ENCODE measurements around the gene TRIOBP. TPM values are rescaled to one million over a fixed set of nuclear protein-coding genes. Genes with fewer than 3 reads are reported as not detected.

Gene TRIOBP
- total and polyA plus RNA-seq, 9 donors = 36.4 to 61.5 (median 52.4) TPM

DNA sequence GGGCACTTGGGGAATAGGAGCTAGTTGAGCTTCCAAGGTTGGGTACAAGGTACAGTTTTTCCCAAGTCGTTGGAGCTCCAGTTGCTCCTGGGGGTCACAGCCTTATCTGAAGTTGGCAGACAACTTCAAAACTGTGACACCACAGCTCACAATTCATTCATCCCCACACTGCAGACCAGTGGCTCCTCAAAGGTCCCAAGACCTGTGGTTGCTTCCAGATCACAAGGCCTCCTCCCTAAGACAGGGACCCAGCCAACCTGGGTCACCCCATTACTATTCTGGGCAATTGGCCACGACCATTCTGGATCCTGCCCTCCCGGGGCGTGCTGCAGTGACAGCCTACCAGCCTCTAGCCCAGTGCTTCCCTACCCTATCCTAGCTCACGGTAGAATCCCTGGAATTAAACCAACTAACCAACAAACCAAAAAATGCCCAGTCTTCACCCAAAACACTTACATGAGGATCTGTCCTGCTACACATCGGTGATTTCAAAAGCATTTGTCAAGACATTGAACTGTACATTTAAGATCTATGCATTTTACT is 39.2 kb upstream of the TRIOBP start:
- no peaks in the 10 kb centered on the region for H3K27me3 ChIP-seq (ENCODE audit: control insufficient read depth, insufficient read depth, low read length)
- DNase-seq = no peak
- H3K36me3 ChIP-seq (ENCODE audit: control insufficient read depth, insufficient read depth, low read length) = peaks cover 6% of the 10 kb centered on the region
- peaks cover 48% of the 10 kb centered on the region for H3K4me1 ChIP-seq (ENCODE audit: control insufficient read depth, insufficient read depth, low read length)
- H3K9me3 ChIP-seq (replicated peaks; ENCODE audit: control insufficient read depth, low read depth, low read length) = no peaks in the 10 kb centered on the region
- H3K4me3 ChIP-seq (ENCODE audit: low read length) = peak overlapping the region; percentile 64
- H3K27ac ChIP-seq (ENCODE audit: low read length) = peak overlapping the region; percentile 97
- 0% methylated on average over 1 of the region's 6 CpGs for WGBS (ENCODE audit: insufficient coverage)

DNA sequence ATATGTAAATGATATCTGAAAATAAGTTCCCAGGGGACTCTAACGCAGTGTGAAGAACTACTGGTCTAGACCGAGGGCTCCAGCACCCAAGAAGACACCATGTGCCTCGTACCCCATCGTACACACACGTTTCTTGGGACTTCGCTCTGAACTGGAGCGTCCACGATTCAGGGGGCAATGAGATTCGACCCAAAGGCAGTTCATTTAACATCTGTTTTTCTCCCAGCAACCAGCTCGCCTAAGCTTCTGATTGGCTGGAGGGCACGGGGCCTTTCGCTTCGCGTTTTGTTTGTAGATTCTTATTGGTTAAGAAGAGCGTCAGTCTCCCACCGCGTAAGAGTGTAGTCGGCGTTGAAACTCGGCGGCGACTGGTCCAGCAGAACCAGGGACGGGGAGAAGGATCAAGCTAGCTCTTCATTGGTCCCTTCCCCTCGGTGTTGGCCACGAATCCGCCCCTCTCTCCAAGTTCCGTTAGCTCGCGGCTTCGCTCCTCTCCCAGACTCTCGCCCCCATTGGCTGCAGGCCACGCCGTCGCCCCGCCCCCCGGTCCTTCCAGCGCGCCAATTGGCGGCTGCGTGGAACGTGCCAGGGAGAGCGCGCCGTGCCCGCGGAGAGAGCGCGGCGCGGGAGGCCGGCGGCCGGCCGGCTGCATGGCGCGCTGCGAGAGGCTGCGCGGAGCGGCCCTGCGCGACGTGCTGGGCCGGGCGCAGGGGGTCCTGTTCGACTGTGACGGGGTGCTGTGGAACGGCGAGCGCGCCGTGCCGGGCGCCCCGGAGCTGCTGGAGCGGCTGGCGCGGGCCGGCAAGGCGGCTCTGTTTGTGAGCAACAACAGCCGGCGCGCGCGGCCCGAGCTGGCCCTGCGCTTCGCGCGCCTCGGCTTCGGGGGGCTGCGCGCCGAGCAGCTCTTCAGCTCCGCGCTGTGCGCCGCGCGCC is 38.4 kb upstream of the TRIOBP start, which contains the start of gene PDXP:
PDXP (plus strand) TSS at position 591 of the 933 bp plus-strand sequence; CDS start at position 651, 60 bp downstream.
- Histone ChIP-seq H3K4me3 (ENCODE audit: low read length) (peak within 1 kb of the TSS; percentile 64), H3K36me3 (ENCODE audit: control insufficient read depth, insufficient read depth, low read length) (peaks cover 2% of the 10 kb centered on the region), H3K9me3 (replicated peaks; ENCODE audit: control insufficient read depth, low read depth, low read length) (no peaks in the 10 kb centered on the region), H3K4me1 (ENCODE audit: control insufficient read depth, insufficient read depth, low read length) (peaks cover 51% of the 10 kb centered on the region), H3K27me3 (ENCODE audit: control insufficient read depth, insufficient read depth, low read length) (no peaks in the 10 kb centered on the region), H3K27ac (ENCODE audit: low read length) (peak within 1 kb of the TSS; percentile 97)
- peak; percentile 100 for DNase-seq
- WGBS (ENCODE audit: insufficient coverage) = under 1% methylated on average over 99 of the region's 101 CpGs

GRCh38 chr22:37659066-37659896 is 37.6 kb upstream of the TRIOBP start:
- Histone ChIP-seq H3K4me1 (ENCODE audit: control insufficient read depth, insufficient read depth, low read length) (peaks cover 57% of the 10 kb centered on the region), H3K36me3 (ENCODE audit: control insufficient read depth, insufficient read depth, low read length) (peaks cover 2% of the 10 kb centered on the region), H3K4me3 (ENCODE audit: low read length) (peak overlapping the region; percentile 64), H3K9me3 (replicated peaks; ENCODE audit: control insufficient read depth, low read depth, low read length) (no peaks in the 10 kb centered on the region), H3K27ac (ENCODE audit: low read length) (no peak overlapping the region), H3K27me3 (ENCODE audit: control insufficient read depth, insufficient read depth, low read length) (no peaks in the 10 kb centered on the region)
- no peak for DNase-seq
- 2% methylated on average over 61 of the region's 68 CpGs for WGBS (ENCODE audit: insufficient coverage)

- Histone ChIP-seq H3K27ac (ENCODE audit: low read length) (peak overlapping the region; percentile 86), H3K4me1 (ENCODE audit: control insufficient read depth, insufficient read depth, low read length) (peaks cover 64% of the 10 kb centered on the region), H3K9me3 (replicated peaks; ENCODE audit: control insufficient read depth, low read depth, low read length) (no peaks in the 10 kb centered on the region), H3K4me3 (ENCODE audit: low read length) (peak overlapping the region; percentile 64), H3K27me3 (ENCODE audit: control insufficient read depth, insufficient read depth, low read length) (no peaks in the 10 kb centered on the region), H3K36me3 (ENCODE audit: control insufficient read depth, insufficient read depth, low read length) (peaks cover 4% of the 10 kb centered on the region)
- 73% methylated on average over 14 of the region's 14 CpGs for WGBS (ENCODE audit: insufficient coverage)
- DNase-seq = no peak
Measured at GRCh38 chr22:37659897-37660708, 36.7 kb upstream of the TRIOBP start.

GRCh38 chr22:37660709-37661045 is 36.2 kb upstream of the TRIOBP start:
- Histone ChIP-seq H3K9me3 (replicated peaks; ENCODE audit: control insufficient read depth, low read depth, low read length) (no peaks in the 10 kb centered on the region), H3K27ac (ENCODE audit: low read length) (peak overlapping the region; percentile 86), H3K4me3 (ENCODE audit: low read length) (no peak overlapping the region), H3K4me1 (ENCODE audit: control insufficient read depth, insufficient read depth, low read length) (peaks cover 64% of the 10 kb centered on the region), H3K27me3 (ENCODE audit: control insufficient read depth, insufficient read depth, low read length) (no peaks in the 10 kb centered on the region), H3K36me3 (ENCODE audit: control insufficient read depth, insufficient read depth, low read length) (peaks cover 9% of the 10 kb centered on the region)
- no peak for DNase-seq
- WGBS (ENCODE audit: insufficient coverage) = 71% methylated on average over 1 of the region's 2 CpGs

DNA sequence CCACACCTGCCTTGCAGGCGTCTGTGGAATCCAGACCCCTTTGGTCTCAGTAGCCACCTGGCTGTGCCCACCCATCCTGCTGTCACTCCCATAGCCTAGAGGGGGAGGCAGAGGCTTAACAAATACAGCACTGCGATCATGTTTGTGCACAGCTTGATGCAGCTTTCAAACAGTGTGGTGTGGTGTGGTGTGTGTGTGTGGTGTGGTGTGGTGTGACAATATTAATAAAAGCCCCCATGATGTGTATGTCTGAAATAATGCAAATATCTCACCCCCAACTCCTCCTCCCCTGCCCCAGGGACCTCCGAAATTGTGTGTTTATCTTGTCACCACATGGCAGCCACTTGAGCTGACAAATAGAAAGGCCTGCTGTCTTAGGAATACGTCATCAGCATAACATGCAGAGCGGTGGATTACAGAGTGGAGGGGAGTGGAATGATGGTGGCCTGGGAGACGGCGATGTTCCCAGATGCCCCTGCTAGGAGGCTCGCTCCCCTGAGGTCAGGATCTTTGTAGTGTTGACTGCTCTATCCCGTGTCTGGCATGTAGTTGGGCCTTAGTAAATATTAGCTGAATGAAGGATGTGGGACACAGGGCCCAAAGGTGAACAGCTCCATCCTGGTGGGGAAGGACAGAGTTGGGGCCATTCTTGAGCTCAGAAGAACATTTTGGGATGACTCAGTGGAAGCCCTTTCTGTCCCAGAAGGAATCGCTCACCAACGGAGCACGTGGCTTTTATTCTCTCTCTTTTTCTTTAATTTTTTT is 35.5 kb upstream of the TRIOBP start:
- no peak overlapping the region for H3K4me3 ChIP-seq (ENCODE audit: low read length)
- peaks cover 16% of the 10 kb centered on the region for H3K36me3 ChIP-seq (ENCODE audit: control insufficient read depth, insufficient read depth, low read length)
- no peaks in the 10 kb centered on the region for H3K27me3 ChIP-seq (ENCODE audit: control insufficient read depth, insufficient read depth, low read length)
- peaks cover 61% of the 10 kb centered on the region for H3K4me1 ChIP-seq (ENCODE audit: control insufficient read depth, insufficient read depth, low read length)
- H3K27ac ChIP-seq (ENCODE audit: low read length) = peak overlapping the region; percentile 86
- peak; percentile 91 for DNase-seq
- no peaks in the 10 kb centered on the region for H3K9me3 ChIP-seq (replicated peaks; ENCODE audit: control insufficient read depth, low read depth, low read length)
- 39% methylated on average over 7 of the region's 12 CpGs for WGBS (ENCODE audit: insufficient coverage)

DNA sequence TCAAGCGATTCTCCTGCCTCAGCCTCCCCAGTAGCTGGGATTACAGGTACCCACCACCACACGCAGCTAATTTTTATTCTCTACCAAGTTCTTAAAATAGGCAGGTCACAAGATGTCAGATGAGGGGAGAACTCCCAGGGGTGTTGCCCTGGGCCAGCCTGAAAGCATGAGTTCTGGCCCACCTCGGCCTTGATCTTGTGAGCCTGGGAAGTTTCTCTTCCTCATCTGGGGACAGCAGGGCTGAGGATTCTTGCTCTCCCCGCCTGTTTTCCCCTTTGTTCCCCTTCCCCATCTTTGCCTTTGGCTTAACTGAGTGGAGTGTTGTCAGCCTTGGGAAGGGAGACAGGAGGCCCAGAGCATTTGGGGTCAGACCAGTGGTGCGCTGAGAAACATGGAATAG is 34.8 kb upstream of the TRIOBP start:
- no peak for DNase-seq
- Histone ChIP-seq H3K4me3 (ENCODE audit: low read length) (no peak overlapping the region), H3K4me1 (ENCODE audit: control insufficient read depth, insufficient read depth, low read length) (peaks cover 59% of the 10 kb centered on the region), H3K27me3 (ENCODE audit: control insufficient read depth, insufficient read depth, low read length) (no peaks in the 10 kb centered on the region), H3K36me3 (ENCODE audit: control insufficient read depth, insufficient read depth, low read length) (peaks cover 22% of the 10 kb centered on the region), H3K27ac (ENCODE audit: low read length) (peak overlapping the region; percentile 62), H3K9me3 (replicated peaks; ENCODE audit: control insufficient read depth, low read depth, low read length) (no peaks in the 10 kb centered on the region)
- WGBS (ENCODE audit: insufficient coverage) = 71% methylated on average over 1 of the region's 5 CpGs

- WGBS (ENCODE audit: insufficient coverage) = 52% methylated on average over 8 of the region's 16 CpGs
- DNase-seq = peak; percentile 64
- Histone ChIP-seq H3K4me1 (ENCODE audit: control insufficient read depth, insufficient read depth, low read length) (peaks cover 53% of the 10 kb centered on the region), H3K4me3 (ENCODE audit: low read length) (no peak overlapping the region), H3K36me3 (ENCODE audit: control insufficient read depth, insufficient read depth, low read length) (peaks cover 22% of the 10 kb centered on the region), H3K9me3 (replicated peaks; ENCODE audit: control insufficient read depth, low read depth, low read length) (no peaks in the 10 kb centered on the region), H3K27ac (ENCODE audit: low read length) (peak overlapping the region; percentile 49), H3K27me3 (ENCODE audit: control insufficient read depth, insufficient read depth, low read length) (no peaks in the 10 kb centered on the region)
Measured at GRCh38 chr22:37663521-37664140, 33.2 kb upstream of the TRIOBP start.
